ENCODE results near the gene SCUBE1.
"Not testable (repeated sequence)": the region's sequence is repeated elsewhere in the genome, so short reads cannot be mapped to it uniquely, and the experiment has no call there.

SCUBE1 gene

DNA sequence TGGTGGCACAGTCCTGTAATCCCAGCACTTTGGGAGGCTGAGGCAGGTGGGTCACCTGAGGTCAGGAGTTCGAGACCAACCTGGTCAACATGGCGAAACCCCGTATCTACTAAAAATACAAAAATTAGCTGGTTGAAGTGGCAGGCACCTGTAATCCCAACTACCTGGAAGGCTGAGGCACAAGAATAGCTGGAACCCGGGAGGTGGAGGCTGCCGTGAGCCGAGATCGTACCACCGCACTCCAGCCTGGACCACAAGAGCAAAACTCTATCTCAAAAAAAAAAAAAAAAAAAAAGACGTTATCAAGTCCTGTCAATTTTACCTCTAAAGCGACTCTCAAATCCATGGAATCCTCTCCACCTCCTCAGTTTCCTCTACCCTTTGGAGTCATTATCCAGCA lies 12.5 kb upstream of the SCUBE1 start:
- not testable (repeated sequence) for DNase-seq

DNA sequence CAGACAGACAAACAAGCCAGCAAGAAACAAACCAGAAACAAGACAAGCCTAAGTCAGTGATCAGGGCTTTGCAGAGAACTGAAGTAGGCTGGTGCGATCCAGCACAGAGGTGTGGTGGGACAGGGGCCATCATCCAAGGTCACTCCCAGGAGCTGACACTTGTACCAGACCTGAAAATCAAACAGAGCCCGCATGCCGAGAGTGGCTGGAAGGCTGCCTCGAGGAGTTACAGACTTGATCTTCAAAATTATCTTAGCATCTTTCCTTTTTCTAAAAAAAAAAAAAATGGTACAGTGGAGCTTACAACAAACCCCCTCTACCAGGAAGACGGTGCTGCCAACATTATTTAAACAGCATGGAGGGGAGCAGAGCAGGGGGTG lies 8.8 kb upstream of the SCUBE1 start:
- no peak for DNase-seq

DNA sequence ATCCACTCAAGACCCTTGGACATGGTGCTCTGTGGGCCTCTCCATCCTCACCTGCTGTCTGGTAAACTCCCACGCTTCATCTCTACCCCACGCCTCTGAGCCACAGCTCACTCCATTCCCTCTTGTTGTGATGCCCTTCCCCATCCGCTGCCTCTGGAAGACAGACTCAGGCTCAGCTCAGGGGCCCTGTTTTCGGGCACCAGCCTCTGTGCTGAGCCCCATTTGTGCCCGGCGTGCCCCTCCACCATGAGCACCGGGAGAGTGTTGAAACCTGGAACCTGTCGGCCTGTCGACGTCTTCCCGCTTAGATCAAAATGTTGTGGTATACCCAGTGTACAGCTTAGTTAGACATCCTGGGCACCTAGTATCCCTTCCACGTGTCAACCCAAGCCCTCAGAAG lies 6.5 kb upstream of the SCUBE1 start:
- no peak for DNase-seq

DNA sequence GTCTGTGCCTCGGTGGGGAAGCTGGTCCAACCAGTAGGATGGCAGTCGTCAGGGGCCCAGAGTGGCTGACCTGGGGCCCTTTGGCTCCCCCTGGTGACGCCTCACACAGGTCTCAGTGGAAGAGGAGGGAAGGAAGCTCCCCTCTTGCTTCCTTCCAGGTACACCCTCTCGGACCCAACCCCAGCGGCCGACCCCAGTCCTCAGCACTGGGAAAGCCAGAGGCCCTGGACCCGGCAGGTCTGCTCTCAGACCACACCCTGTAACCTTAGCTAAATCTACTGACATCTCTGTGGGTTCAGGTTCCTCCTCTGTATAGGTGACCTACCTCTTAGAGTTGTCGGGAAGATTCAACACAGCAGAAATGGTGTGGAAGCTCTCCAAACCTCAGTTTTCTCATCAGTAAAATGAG lies 3.4 kb upstream of the SCUBE1 start:
- DNase-seq: peak; percentile 77

DNA sequence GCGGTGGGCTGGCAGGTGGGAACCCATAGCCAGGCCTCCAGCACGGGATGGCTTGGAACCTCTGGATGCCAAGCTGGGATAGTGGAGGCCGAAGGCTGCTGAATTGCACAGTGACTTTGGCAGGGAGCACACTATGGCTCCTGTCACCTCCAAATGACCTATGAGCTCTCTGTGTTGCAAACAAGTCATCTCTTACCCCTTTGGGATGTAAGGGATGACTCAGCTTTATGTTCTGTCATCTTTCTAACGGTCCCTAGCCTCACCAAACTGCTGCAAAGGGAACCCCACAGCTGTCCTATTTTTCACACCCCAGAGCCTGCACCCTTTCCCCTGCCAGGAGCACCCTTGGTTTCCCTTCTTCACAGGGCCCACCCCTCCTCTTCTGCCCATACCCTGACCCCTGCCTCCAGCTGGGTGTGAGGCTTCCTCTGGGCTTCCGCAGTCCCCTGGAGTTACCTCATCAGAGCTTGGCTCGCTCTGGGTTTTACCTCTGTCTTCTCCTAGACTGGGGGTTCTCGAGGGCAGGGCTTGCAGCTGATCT lies 2.7 kb upstream of the SCUBE1 start:
- DNase-seq: peak; percentile 86

DNA sequence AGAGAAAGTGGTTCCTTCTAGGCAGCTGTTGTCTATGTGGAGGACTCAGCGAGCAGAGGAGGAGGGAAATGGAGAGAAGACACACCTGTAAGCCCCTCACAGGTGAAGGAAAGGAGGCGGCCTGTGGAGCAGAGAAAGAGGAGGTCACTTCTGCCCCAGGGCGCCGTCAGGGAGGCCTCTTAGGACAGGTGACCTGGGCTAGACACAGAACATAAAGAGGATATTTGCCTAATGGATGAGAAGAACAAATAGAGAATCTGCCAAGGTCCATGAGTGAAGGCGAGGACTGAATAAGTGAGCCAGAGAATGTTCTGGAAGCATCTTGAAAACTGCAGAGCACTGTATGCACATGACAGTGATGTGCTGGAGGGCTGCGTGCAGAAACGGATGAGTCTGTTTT lies 2.2 kb upstream of the SCUBE1 start:
- DNase-seq: no peak

DNA sequence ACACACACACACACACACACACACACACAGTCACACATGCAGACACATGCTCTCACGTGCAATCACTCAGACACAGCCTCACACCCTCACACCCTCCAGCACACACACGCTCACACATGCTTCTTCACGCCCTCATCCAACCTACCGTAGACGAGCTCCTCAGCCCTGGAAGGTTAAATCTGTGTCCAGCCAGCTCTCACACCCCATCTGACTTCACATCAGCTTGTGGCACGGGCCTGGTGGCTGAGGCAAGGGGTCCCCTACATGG lies 1.3 kb upstream of the SCUBE1 start:
- no peak for DNase-seq

DNA sequence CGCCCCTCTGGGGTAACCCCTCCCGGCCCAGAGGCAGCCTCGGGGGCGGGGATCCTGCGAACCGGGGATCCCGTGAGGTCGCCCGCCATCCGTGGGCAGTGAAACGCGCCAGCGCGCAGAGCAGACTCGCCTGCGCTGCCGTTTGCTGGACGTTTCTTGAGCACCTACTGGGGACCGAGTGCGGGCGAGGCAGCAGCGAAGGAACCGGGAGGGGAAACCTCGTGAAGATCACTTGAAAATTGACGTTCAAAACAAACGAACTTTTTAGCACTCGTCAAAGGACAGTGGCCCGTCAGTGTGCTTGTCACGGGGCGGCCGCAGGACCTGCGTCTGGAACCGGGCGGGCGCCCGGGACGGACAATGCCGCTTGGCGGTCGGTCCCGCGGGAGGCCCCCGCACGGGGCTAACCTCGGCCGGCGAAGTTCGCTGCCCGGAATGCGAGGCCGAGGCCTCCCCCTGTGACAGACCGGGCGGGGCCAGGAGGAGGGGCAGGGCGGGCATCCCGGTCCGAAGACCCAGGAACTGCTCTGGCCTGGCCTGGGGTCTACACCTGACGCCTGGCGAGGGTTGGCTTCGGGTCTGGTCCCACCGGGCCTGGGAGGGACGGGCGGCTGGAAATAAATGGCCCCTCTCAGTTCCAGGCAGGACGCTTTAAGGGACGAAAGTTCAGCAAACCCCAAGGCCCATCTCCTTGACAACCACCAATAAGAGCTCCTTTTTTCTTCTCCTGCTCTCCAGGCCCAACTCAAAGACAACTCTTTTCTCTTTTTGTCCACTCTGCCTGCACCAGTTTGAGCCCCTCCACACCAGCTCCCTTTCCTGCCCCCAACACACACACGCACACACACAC lies 723 bp upstream of the SCUBE1 start:
- DNase-seq: no peak

DNA sequence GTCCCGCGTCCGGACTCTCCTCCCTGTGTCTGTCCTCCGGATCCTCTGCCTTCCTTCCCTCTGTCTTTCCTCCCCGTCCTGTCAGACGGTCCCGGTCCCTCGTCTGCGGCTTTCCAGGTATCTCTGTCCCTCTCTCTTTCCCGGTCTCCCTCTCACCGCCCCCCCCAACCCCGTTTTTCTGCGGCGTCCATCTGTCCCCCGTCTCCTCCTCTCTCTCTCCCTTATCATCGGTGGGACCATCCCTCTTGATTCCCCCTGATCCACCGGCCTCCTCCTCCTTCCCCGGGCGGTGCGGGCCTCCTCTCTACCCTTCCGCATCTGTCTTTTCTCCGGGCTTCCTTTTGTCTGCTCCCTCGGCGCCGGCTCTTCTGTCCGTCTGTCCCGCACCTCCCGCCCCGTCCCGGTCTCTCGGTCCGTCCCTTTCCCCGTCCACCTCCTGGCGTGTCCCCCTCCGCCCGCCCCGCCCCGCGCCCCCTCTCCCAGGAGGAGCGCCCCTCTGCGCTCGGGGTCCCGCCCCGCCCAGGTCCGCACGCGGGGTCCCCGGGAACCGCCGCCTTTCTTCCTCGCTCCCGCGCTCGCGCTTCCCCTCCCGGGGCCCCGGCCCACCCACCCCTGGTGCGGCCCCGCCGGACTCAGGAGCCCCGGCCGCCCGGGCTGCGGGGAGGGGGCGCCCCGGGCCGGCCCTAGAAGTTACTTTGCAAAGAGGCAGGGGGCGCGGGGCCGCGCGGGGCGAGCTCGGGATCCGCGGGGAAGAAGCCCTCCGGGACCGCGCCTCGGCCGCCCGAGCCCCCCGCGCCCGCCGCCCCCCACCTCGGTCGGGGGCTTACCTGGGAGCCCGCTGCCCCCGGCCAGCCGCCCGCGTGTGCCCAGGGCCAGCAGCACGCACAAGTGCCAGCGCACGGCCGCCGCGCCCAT lies 568 bp downstream of the SCUBE1 start:
- DNase-seq: no peak

DNA sequence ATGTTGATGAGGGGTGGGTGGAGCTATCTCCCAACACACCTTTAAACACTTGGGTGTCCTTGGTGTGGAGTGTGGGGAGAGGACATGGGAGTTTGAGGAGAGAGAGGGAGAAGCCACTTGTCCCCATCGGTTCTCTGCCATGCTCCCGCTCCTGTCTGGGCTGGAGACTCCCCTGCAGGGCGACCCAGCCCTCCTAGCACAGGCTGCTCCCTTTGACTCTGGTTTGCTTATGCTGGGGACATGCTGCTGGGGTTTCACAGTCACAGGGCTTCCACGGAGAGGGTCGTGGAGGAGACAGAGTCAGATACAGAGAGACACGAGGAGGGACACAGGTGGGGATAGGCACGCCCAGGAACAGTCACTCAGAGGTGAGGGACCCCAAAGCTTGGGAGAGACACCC lies 1.6 kb downstream of the SCUBE1 start:
- DNase-seq: no peak

DNA sequence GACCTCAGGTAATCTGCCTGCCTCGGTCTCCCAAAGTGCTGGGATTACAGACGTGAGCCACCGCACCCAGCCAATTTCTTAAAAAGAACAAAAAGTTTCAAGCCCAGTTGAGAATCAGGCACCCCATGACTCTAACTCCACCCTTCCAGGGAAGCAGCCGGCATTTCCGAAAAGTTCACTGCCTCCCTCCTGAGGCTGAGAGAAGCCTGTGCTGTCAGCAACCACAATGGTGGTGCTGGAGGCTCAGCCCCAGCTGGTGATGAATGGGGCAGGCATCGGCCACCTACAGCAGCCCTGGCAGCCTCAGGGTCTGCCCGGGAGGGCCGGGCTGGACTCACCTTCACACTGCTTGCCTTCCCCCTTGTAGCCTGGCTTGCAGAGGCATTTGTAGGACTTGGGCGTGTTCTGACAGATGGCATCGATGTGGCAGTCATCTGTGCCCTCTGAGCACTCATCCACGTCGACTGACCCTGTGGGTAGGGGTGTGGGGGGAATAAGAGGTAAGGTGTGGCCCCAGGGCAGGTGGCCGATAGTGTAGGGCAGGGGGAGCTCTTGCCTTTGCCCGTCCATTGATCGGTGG lies 4.3 kb downstream of the SCUBE1 start:
- DNase-seq: no peak

DNA sequence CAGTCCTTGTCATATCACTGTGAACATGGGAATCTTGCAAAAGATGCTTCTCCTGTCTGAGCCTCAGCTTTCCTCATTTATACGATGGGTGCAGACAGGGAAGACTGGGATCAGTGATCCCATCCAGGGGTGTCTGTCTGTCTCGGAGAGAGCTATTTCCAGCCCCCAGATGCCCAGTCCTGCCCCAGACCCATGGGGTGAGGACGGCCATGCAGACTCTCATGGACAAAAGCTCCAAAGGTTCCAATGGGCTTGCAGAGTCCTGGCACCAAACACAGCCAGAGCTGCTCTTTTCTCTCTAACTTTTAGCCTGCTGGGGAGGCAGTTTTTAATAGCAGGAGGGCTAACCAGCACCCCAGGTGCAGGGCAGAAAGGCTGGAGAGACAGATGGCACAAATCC lies 5.2 kb downstream of the SCUBE1 start:
- DNase-seq: no peak

DNA sequence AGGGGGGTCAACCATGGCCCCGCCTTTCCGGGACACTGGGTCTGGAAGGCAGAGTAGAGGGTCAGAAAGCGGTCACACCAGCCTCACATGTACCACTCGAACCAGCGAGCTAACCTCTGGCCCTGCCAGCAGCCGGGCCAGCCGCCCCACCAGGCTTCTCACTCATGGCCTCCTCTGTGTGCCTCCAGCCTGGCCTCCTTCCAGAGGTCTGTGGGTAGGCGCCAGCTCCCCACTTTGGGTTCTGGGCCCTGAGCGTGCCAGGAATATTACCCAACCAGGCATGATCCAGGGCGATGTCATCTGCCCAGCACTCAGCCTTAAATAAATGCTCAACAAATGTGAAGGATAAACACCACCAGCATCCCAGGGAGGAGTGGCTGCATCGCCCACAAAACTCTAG lies 5.8 kb downstream of the SCUBE1 start:
- no peak for DNase-seq

DNA sequence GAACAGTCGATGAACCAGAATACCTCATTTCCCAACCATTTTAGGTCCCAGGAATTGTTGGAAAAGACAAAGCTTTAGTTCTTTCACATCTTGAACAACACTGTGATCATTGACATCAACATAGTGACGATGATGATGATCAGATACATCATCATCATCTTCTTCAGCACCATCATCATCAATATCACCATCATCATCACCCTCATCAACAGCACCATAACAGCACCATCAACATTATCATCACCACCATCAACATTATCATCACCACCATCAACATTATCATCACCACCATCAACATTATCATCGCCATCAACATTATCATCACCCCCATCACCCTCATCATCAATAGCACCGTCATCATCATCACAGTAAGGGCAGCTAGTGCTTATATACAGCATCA lies 8.8 kb downstream of the SCUBE1 start:
- DNase-seq: no peak

DNA sequence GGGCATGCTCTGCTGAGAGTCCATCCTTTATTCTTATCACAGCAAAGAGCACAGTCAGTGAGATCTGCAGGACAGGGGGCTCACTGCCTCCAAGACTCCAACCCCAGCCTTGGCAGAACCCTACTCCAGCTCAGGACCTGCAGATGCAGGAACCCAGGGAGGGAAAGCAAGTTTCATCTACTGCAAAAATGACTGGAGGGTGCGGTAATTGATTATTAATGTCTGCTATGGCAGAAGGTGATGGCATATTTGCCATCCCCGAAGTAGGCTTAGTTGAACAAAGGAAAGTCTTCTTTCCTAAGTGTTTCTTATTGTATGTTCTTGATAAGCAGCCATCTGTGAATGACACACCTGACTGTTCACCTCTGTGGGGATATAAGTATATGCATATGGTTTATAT lies 9.2 kb downstream of the SCUBE1 start:
- DNase-seq: no peak

DNA sequence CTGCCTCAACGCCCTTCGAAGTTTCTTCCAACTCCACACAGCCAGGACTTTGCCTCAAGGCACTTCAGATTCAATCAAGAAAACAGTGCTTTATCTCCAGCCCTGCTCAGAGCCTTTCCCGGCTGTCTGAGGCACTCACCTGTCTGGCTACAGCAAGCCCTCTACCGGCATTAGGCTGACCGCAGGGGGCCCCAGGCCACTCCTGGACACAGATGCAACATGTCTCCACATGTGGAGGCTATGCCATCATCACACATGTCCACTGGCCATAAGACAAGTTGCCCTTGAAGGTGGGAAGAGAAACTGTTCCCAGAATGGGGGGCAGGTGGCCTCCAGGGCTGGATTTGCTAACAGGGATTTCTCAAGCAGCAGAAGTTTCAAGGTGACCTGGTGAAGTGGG lies 10.0 kb downstream of the SCUBE1 start:
- no peak for DNase-seq

DNA sequence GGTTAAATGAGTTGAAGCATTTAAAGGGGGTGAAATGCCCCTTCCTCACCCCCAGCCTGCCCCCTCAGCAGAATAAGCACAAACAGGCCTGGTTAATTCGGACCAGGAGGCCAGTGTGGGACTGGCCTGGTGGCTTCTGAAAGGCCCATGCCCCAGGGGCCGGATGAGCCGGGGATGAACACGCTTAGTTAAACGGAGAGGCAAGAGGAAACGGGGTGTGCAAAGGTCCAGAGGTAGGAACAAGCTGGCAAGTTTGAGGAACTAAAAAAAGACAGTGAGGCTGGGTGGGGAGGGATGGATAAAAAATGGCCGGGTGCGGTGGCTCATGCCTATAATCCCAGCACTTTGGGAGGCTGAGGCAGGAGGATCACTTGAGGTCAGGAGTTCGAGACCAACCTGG lies 11.5 kb downstream of the SCUBE1 start:
- no peak for DNase-seq

DNA sequence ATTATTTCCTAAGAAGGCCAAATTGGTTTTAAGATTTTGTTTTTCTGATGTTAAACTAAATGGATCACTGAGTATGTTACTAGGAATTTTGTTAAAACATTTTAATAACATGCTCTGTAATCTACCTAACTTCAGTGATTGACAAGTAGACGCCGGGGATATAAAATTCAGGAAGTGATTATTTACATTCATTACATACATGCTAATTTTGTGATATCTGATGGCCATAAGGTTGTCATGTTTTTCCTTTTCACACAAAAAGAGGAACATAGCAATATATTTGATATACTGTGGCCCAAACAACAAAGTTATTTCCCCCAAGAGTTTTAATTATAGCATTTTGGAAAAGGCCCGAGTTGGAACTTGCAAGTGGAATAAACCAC lies 12.1 kb downstream of the SCUBE1 start:
- DNase-seq: no peak

DNA sequence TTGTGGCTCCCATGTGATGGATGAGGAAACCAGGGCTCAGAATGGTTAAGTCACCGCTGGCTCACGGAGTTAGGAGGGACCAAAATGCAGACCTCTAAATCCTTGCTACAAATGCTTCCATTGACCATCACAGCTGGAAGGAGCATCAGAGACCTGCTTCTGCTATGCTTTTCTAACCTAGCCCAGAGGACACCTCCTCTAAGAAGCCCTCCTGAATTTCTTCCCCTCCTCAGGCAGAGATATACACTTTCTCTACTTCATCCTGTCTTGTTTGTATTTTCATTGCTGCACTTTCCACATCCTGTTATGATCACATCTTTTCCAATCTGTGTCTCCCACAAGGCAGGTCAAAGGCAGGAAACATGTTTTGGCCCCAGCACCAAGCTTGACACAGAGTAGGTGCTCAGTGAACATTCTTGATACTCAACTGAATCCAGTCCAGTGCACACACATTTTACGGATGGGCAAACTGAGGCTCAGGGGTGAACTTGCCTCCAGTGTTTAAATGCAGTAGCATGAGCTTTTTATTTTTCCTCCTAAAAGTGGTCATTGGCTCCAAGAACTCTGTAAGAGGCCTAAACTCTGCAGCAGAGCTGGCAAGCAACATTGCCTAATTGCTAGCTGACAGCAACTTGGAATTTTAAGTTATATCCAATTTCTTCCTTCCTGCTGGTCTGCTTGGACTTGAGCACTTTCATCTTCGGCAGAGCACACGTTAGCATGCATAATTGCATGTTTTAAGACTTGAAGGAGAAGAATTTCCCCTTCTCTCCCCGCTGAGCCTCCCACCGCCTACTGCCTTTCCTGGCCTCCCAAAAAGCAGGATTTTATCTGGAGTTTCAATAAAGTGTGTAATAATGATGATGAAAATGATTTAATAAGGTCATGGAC lies 12.7 kb downstream of the SCUBE1 start:
- DNase-seq: no peak

DNA sequence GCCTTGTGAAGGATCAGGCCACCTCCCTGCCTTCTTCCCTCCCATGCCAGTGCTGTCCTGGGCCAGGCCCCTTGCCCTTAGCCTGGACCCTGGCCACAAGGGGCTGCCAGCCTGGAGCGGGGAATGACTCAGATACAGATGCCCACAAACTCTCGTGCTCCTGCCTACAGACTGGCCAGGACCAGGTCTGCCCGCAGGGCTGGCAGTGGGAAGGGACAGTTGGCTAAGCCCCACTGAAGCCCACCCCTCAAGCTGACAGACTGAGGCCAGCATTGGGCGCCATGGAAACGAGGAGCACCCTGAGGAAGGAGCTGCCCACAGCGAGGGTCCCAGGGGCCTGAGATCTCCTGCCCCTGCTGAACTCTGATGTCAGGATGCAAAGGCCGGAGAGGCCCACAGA lies 14.1 kb downstream of the SCUBE1 start:
- DNase-seq: no peak

DNA sequence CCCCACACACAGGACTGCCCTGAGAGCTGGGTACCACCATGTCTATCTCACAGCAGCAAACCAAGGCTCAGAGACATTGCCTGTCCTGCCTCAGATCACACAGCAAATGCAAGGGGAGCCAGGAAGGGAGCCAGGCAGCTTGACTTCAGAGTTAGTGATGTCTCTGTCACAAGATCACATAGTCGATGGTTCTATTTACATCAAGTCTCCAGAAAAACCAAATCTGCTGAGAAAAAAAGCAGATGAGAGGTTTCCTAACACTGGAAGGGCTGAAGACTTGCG lies 16.1 kb downstream of the SCUBE1 start:
- DNase-seq: no peak

DNA sequence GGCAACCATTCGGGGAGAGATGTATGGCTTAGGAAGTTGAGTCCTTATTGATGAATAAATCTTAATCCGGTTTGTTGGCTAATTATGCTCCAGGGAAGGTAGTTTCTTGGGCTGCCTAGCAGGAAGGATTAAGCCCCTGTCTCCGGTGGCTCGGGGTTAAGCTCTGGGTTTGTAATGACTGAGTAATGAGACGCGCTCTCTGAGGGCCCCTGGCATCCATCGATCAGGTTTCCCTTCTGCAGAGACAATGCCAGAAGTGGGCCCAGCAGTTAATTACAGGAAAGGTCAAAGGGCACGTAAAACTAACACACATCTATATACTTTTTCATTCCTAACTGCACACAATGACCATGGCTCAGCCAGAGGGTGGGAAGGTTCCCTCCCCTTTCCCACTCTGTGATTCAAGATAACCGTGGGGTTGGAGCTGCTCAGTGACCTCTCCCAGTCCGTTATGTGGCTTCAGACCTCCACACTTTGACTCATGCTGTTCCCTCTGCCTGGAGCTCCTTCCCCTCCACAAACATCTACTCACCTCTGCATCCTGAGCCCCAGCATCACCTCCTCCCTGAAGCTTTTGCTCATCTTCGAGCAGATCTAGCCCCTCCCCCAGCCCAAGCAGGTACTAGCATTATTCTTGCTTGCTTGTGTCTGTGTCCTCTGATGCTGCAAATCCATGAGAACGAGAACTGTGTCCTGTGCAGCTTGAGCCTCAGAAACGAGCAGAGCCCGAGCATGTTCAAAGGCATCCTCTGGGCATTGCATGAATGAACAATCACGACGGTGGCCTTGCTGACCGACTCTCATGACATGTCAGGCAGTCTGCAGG lies 16.6 kb downstream of the SCUBE1 start:
- DNase-seq: no peak

Measured in activated CD4-positive, alpha-beta T cell treated with anti-CD3 and anti-CD28 coated beads, Interleukin-10, Interleukin-2, amounts not matched to agents 100 ng/mL and 50 ng/mL, durations not matched to agents 16 hours and 8 hours (primary cell).